B cell (primary cell): ENCODE results near the gene ATP9B.

Experiments used
- EZH2 ChIP-seq: IDR thresholded peaks from 2 replicates; pipeline ENCODE4 v1.6.1; 2012; ENCODE audit warnings: borderline replicate concordance, low read depth, mild to moderate bottlenecking, moderate library complexity, low read length; ENCODE audit not compliant: insufficient read depth, poor library complexity, severe bottlenecking
- TF ChIP-seq, protein P1 (sequence below): fragments of 200-600 bp; IDR thresholded peaks from one replicate; pipeline ENCODE4 v1.8.0; 2022; ENCODE audit warnings: antibody characterized with exemption, mild to moderate bottlenecking

DNA sequence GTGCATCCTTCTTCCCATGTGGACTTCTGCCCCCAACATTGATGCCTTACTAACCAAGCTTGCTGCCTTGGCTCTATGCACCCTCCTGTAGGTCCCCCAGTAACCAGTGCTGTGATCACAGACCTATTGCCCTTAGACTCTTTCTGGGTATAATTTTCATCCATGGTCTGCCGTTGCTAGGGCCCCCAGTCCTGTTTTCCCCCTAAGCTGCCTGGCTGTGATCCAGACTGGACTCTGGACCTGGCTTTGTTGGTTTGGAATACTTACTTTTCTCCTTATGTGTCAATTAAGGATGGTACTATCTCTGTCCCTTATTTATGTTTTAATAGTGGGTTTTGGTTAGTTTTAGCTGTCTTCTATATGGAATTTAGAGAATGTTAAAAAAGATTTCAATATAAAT lies 26.0 kb downstream of the ATP9B start:
- TF ChIP-seq, protein P1, sequence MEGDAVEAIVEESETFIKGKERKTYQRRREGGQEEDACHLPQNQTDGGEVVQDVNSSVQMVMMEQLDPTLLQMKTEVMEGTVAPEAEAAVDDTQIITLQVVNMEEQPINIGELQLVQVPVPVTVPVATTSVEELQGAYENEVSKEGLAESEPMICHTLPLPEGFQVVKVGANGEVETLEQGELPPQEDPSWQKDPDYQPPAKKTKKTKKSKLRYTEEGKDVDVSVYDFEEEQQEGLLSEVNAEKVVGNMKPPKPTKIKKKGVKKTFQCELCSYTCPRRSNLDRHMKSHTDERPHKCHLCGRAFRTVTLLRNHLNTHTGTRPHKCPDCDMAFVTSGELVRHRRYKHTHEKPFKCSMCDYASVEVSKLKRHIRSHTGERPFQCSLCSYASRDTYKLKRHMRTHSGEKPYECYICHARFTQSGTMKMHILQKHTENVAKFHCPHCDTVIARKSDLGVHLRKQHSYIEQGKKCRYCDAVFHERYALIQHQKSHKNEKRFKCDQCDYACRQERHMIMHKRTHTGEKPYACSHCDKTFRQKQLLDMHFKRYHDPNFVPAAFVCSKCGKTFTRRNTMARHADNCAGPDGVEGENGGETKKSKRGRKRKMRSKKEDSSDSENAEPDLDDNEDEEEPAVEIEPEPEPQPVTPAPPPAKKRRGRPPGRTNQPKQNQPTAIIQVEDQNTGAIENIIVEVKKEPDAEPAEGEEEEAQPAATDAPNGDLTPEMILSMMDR: no peak
- TF ChIP-seq EZH2: no peak
